ENCODE data around the gene RPRD1B.

The RPRD1B gene

DNA sequence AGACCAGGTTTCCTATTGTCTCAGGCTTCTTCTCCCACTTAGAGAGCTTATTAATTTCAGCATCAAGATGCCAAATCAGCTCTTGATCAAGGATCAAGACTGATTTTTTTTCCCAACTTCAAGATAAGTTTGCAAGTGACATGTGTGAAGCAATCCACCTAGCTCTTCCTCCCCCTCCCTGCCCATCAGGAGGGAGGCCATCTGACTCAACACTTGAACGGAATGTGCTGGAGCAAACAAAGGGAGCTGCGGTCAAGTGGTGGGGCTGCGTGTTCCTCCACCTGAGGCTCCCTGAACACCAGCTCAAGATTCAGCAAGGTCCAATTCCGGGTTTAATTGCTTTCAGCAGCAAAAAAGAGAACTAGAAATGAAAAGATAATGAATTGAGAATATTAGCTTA lies 39.0 kb upstream of the RPRD1B start:
- no peak overlapping the region for H3K4me3 ChIP-seq (ENCODE audit: low read depth, low read length)
- TF ChIP-seq, protein P1, sequence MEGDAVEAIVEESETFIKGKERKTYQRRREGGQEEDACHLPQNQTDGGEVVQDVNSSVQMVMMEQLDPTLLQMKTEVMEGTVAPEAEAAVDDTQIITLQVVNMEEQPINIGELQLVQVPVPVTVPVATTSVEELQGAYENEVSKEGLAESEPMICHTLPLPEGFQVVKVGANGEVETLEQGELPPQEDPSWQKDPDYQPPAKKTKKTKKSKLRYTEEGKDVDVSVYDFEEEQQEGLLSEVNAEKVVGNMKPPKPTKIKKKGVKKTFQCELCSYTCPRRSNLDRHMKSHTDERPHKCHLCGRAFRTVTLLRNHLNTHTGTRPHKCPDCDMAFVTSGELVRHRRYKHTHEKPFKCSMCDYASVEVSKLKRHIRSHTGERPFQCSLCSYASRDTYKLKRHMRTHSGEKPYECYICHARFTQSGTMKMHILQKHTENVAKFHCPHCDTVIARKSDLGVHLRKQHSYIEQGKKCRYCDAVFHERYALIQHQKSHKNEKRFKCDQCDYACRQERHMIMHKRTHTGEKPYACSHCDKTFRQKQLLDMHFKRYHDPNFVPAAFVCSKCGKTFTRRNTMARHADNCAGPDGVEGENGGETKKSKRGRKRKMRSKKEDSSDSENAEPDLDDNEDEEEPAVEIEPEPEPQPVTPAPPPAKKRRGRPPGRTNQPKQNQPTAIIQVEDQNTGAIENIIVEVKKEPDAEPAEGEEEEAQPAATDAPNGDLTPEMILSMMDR (IDR thresholded peaks at IDR 0.05; ENCODE audit: low read depth, low read length, missing control alignments) = no peak
- in situ Hi-C loops (cut with HindIII; ENCODE audit: low sequenced_read_pairs) = no loop called here
- peak; percentile 67 for DNase-seq (ENCODE audit: low read depth)

DNA sequence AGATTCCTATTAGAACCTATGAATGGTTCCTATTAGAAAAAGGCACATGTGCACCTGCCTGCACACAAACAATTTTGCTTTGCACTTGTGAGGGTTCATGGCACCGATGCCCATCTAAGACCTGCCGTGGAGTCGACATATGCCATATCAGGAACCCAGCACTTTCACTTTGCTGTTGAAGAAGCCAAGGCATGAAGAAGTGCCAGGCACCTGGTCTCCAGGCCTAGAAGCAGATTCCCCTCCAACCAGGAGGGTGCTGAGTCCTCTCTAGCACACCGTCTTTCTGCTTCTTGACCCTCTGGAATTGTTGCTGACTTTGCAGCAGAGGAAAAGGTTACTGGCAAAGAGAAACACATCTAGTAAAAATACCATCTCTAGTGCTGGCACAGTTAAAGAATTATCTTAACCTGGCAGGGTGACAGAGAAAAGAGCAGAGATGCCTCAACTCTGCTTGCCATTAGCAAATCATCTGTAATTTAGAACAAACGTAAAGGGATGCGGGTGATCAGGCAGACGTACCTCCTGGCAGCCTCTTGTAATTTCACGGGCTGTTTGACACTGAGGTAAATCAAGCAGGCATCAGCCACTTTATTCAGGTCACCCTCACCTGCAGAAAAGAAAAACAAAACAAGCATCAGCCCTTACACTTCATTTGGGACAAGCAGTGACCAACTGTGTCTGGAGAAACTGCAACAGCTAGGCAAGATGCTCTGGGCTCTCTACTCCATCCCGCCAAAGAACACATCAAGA lies 37.5 kb upstream of the RPRD1B start:
- in situ Hi-C loops (cut with HindIII; ENCODE audit: low sequenced_read_pairs) = loop anchor here (5.0 kb wide), 1 partner anchor 79 kb away; no protein-coding TSS in a partner anchor
- DNase-seq (ENCODE audit: low read depth) = no peak
- no peak overlapping the region for H3K4me3 ChIP-seq (ENCODE audit: low read depth, low read length)
- TF ChIP-seq, protein P1 (IDR thresholded peaks at IDR 0.05; ENCODE audit: low read depth, low read length, missing control alignments) = no peak

DNA sequence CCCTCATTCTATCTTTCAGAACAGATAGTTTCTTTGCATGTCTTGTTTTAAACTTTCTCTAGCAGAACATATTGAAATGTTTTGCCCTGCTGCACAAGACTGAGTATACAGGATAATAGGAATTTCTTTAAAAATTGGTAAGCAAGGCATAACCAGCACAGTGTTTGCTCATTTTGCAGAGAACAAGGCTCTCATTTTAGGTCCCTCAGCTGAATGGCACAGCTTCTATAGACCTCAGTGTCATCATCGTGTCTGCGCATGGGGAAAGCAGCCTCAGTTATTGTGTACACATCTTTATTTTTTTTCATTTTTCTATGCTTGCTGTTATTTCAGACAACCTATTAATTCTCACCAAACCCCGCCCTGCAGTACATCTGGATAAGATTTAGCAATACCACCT lies 36.0 kb upstream of the RPRD1B start:
- TF ChIP-seq, protein P1 (IDR thresholded peaks at IDR 0.05; ENCODE audit: low read depth, low read length, missing control alignments) = no peak
- H3K4me3 ChIP-seq (ENCODE audit: low read depth, low read length) = no peak overlapping the region
- in situ Hi-C loops (cut with HindIII; ENCODE audit: low sequenced_read_pairs) = loop anchor here (5.0 kb wide), 1 partner anchor 80 kb away; no protein-coding TSS in a partner anchor
- no peak for DNase-seq (ENCODE audit: low read depth)

DNA sequence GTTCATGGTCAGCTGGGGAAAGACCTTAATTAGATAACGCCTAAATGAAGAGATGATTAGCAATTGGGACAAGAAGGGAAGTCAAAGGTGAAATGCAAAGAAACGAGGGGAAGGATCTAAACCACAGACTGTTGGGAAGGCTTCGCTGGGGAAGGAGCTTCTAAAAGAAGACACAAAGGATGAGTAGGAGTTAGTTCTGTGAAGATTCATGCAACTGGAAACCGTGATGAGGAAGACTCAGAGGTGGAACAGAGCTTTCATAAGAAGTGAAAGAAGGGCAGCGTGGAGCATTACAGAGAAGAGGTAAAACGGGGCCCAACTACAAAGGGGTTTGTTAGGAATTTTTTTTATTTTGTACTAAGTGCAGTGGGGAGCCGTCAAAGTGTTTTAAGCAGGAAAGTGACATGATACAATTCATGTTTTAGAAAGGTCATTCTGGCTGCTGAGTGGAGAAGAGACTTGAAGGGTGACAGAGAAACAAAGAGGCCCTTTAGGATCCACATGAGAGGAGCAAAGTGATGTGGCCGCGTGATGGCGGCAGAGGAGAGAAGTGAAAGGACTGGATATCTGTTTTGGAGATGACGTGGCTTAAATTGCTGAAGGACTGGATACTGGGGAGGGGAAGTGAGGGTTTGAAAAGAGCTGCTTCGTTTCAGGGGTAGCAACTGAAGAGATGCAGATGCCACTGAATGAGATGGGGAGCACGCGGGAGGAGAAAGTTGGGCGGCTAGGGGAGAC lies 33.9 kb upstream of the RPRD1B start:
- no peak overlapping the region for H3K4me3 ChIP-seq (ENCODE audit: low read depth, low read length)
- no peak for DNase-seq (ENCODE audit: low read depth)
- in situ Hi-C loops (cut with HindIII; ENCODE audit: low sequenced_read_pairs) = loop anchor here (5.0 kb wide), 1 partner anchor 82 kb away; no protein-coding TSS in a partner anchor
- TF ChIP-seq, protein P1 (IDR thresholded peaks at IDR 0.05; ENCODE audit: low read depth, low read length, missing control alignments) = no peak

DNA sequence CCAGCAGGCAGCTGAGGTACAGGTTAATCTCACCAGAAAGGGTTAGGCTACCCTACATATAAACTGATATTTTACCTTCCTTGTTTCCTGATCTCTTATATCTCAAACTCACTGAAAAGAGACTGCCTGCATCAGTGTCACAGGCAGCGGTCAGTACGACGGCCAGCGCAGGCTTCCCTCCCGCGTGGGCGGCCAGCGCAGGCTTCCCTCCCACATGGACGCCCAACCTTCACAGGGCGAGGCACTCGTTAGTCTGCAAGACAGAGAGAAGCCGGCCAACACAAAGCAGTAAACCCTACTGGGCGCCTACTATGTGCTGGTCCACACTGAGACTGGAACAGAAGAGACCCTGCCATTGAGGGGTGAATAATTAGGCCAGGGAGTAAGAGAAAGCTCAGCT lies 33.3 kb upstream of the RPRD1B start:
- TF ChIP-seq, protein P1 (IDR thresholded peaks at IDR 0.05; ENCODE audit: low read depth, low read length, missing control alignments) = no peak
- DNase-seq (ENCODE audit: low read depth) = no peak
- H3K4me3 ChIP-seq (ENCODE audit: low read depth, low read length) = no peak overlapping the region
- in situ Hi-C loops (cut with HindIII; ENCODE audit: low sequenced_read_pairs) = no loop called here

DNA sequence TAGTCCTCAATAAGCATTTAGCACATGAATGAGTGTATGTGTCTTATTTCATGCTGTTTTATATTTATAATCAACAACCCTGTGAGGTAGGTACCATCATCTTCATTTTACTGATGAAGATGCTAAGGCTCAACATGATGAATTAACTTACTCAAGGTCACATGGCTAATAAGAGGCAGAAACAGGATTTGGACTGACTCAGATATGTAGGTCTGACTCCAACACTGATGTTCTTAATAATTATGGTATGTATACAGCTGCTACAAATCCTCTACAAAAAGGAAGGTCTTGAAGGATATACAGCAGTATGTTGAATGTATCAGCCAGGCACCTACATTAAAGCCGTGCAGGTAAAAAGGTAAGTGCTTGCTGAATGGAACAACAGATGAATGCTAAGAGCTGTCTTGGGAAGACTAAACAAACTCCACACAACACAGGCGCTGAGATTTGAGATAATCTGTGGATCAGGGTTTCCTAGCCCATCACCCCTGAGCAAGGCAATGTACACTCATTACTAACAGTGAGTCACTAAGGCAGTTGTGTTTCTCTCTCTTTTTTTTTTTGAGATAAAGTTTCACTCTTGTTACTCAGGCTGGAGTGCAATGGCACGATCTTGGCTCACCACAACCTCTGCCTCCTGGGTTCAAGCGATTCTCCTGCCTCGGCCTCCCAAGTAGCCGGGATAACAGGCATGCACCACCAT lies 32.2 kb upstream of the RPRD1B start:
- no peak for DNase-seq (ENCODE audit: low read depth)
- no peak overlapping the region for H3K4me3 ChIP-seq (ENCODE audit: low read depth, low read length)
- TF ChIP-seq, protein P1 (IDR thresholded peaks at IDR 0.05; ENCODE audit: low read depth, low read length, missing control alignments) = no peak
- in situ Hi-C loops (cut with HindIII; ENCODE audit: low sequenced_read_pairs) = no loop called here

Data from astrocyte of the cerebellum (primary cell).